GM19043 (cell line): ENCODE data around the gene SSR4.
A peak's percentile ranks its signal among the peaks of the same experiment; 100 is the strongest.
"Not testable (repeated sequence)": the region's sequence is repeated elsewhere in the genome, so short reads cannot be mapped to it uniquely, and the experiment has no call there.

Experiments used
- ATAC-seq: cut with Tn5 transposase; IDR thresholded peaks from one replicate; pipeline ENCODE4 v1.9.1; 2021; ENCODE audit warnings: low read depth; ENCODE audit not compliant: unreplicated experiment

The SSR4 gene

DNA sequence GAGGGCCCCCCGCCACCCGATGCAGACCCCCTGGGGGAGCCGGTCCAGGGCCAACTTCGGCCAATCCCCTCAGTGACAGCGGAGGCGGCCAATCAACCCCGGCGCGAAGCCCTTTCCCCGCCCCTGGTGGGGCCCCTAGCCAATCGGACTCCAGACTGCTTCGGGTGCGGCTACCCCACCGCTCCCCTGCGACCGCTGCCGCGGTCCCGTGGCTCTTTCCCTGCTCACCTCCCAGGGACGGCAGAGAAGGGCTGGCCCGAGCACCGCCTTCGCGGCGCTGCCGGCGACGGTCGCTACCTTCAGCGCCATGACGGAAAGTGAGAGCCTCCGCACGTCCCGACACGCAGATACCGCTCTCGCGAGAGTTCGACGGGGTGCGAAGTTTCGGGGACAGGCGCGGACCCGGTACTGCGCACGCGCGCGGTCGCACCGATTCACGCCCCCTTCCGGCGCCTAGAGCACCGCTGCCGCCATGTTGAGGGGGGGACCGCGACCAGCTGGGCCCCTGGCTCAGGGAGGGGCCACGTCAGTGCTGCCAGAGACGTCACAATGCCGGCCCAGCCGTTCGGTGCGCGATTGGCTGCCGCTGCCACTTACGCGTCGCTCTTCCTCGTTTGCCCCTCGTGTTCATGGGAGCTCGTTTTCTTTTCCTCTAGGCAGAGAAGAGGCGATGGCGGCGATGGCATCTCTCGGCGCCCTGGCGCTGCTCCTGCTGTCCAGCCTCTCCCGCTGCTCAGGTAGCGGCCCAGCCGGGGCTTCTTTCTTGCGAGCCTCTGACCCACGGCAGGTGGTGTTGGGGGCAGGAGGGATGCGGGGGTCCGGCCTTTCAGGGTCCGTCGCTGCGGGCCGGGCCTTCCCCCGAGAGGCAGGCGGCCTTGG is at the start of gene SSR4, which contains the start of gene IDH3G:
SSR4 (plus strand) TSS at position 651 of the 879 bp plus-strand sequence; CDS start at position 671, 20 bp downstream.
IDH3G (minus strand) TSS at position 358 of the 879 bp plus-strand sequence; CDS start at position 309, 49 bp downstream.
- ATAC-seq = peak; percentile 85

DNA sequence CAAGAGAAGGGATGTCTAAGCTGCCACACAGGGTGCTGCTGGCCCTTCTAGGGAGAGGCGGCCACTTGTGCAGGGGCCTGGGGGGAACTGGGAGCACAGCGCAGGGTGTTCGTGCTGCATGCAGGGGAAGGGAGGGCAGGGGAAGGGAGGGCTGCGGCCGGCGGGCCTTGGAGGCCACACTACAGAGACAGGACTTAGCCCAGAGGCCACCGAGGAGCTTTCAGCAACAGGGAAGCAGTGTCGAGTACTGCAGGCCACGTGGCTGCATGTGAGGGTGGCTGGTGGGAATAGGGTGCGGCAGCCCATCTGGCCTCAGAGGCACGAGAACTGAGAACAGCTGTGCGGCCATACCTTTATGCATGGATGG is 49.4 kb upstream of the SSR4 start:
- ATAC-seq = not testable (repeated sequence)

DNA sequence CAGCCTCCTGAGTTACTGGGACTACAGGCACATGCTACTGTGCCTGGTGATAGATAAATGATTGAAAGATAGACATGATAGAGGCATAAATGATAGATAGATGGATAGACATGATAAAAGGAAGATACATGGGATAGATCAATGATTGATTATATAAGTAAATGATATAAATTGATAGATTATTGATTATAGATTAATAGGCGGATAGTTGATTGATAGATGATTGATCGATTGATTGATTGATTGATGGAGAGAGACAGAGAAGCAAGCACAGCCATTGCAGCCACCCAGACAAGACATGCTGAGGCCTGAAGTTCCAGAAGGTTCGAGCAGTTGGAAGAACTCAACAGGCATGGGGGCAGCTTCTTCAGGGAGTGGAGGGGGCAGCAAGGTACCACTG is 48.1 kb upstream of the SSR4 start:
- no peak for ATAC-seq

DNA sequence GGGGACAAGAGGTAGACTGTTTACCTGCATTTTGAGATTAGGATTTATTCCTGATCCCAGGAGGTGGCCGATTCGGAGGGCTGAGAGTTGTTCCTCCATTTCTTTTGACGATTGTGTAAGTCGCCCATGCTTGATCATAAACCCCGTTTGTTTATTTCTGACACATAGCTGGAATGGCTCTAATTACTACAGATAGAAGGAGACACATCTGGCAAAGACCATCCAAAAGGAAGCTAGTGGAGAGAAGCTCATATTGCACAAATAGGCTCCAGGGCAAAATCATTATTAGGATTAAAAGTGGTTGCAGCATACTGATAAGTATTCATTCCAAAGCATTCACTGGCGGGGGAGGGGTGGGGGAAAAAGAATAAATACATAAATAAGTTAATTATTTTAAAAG is 47.5 kb upstream of the SSR4 start:
- not testable (repeated sequence) for ATAC-seq

DNA sequence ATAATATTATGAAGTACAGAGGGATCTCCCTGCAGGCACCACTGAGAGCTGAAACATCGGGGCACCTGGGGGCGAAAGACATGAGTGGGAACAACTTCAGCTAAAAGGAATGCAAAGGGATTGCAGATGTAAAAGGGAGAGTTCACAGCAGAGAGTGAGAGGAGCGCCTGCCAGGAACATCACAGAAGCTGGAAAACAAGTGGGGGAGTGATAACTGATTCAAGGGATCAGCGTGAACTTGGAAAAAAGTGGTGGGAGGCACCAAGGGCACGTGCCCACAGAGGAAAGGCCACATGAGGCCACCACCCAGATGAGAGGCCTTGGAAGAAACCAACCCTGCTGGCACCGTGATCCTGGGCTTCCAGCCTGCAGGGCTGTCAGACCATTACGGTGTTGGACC is 45.5 kb upstream of the SSR4 start:
- not testable (repeated sequence) for ATAC-seq

DNA sequence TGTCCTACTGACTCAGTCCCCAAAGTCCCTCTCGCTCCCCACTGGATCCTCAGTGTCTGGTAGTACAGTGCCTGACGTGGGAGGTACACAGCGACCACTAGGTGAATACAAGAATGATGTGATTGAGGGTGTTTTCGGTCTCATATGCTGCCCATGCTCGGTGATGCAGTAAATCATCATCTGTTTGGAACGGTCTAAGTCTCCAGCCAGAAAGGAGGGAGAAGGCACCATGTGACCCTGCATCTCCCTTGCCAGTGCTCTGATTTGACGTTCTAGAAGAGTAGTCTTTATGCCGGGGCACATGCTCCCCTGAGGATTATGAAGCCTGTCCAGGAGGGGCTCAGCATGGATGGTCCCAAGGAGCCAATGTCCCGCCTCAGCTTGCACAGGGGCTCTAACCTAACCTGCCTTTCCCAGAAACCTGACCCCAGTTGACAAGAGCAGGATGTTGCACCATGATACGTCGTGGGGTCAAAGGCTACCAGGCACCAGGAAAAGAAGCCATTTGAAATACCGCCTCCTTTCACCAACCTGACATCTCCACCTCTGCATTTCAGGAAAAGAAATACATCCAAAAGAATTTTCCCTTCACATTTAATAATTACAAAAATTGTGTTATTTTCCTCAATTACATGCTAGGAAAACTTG is 44.2 kb upstream of the SSR4 start:
- ATAC-seq = no peak

DNA sequence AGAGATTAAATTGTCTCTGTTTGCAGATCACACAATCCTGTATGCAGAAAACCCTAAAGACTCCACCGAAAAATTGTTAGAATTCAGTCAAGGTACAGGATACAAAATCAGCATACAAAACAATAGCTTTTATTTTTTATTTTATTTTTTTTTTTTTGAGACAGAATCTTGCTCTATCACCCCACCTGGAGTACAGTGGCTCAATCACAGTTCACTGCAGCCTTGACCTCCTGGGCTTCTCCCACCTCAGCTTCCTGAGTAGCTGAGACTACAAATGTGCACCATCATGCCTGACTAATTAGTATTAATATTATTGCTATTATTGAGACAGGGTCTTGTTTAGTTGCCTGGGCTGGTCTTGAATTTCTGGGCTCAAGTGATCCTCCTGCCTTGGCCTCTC is 39.3 kb upstream of the SSR4 start:
- ATAC-seq = no peak

DNA sequence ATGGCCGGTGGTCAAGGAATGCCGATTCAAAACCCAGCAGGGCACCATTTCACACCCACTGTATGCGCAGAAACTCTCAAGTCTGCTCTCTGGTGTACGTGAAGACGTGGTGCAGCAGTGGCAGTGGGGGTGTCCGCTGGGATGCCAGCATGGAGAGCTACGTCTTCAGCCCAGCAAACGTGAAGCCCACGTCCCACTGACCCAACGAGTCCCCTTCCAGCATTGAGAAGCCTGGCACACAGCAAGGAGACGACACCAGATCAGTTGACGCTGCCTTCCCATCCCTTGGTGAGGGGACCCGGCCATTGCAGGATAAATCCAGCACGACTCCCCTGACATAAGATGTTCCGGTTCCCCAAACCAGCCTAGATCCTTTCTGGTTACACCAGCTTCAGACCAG is 32.6 kb upstream of the SSR4 start:
- no peak for ATAC-seq

DNA sequence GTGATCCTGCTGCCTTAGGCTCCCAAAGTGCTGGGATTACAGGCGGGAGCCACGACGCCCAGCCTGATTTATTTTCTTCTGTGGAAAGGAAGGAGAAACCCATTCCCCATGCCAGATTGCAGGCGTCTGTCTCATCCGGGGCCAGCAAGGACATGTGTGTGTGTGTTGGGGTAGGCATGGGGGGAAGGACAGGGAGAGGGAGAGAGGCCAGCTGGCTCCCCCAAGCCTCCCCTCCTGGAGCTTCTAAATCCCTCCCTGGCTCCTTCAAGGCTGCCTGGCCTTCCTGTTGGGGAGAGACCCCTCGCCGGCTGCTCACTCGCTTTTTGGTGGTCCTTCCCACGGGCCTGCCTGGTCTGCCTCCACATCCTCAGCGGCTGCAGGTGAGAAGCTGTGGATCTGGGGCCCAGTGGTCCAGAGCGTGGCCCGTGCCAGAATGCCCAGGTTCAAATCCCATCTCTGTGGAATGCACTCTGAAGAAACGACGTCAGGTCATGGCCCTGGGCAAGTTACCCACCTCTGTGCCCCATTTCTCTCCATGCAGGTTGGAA is 31.8 kb upstream of the SSR4 start:
- ATAC-seq = no peak

DNA sequence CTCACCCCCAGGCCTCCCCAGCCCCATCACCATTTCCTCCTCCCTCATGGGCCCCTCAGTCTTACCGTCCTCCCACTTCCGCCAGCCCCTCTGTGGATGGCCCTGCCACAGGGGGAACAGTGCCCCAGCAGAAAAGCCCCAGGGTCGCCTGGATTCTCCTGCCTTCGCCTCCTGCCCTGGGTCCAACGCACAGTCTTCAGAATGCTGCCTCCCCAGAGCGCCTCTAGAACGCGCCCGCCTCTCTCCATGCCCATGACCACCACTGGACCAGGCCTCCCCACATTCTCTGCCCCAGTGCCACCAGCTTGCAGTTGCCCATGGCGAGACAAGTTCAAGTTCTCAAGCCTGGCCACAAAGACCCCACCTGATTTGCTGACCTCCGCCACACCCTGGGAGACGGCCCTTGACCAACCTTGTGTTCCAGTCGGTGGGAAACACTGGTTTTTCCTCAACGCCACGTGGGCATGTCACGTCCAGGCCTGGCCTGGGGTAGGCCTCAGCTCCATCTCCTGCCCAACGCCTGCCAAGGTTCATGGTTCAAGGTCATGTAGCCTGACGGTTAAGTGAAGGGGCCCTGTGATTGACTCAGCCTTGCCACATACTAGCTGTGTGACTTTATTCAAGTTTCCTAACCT is 31.1 kb upstream of the SSR4 start:
- no peak for ATAC-seq

DNA sequence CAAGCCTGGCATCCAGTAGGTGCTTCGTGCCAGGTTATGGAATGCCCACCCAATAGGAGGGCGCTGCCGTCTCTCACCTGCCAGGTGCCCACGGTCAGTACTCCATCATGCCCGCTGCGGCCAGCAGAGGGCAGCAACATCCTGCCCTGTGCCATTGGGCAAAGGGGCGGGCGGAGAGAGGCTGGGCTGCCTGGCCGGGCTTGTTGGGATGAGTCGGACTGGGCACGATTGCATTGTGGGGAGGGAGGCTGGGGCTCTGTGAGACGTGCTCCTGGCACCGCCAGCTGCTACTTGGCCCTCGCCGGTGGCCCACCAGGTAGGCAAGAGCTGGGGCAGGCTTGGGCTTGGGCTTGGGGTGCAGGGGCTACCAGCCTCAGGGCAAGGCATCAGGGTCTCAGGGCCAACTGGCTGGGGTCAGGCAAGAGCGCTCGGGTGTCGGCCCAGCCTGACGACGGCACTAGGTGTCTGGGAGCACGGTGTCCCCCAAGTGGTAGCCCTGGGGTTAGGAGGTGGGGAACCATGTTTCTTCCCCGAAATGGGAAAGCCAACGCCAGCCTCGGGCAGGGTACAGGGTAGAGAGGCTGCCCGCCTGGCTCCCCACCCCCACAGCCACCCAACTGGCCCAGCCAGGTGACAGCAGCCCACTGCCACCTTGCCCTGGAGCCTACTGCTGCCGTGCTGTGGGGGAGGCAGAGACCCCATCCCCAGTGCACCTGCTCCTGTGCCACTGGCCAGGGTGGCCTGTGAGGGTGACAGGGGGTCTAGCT is 30.3 kb upstream of the SSR4 start, which contains the start of gene PLXNB3:
PLXNB3 (plus strand) TSS at position 261 of the 767 bp plus-strand sequence. CDS start 1,287 bp downstream, outside the sequence.
- no peak for ATAC-seq

DNA sequence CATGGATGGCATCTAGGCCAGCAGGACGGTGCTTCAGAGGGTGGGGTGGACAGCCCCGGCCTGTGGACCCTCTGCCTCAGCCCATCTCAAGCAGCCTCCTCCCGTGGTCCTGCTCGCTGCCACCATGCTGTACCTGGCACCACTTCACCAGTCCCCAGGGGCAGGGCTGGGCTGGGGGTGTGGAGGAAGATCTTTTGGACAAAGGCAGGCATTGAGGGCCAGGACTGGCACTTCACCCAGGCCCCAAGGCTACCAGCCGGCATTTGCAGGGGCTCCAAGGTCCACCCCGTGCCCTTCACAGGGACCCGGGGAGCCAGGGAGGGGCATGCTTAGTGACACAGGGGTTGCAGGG is 29.7 kb upstream of the SSR4 start:
- no peak for ATAC-seq

DNA sequence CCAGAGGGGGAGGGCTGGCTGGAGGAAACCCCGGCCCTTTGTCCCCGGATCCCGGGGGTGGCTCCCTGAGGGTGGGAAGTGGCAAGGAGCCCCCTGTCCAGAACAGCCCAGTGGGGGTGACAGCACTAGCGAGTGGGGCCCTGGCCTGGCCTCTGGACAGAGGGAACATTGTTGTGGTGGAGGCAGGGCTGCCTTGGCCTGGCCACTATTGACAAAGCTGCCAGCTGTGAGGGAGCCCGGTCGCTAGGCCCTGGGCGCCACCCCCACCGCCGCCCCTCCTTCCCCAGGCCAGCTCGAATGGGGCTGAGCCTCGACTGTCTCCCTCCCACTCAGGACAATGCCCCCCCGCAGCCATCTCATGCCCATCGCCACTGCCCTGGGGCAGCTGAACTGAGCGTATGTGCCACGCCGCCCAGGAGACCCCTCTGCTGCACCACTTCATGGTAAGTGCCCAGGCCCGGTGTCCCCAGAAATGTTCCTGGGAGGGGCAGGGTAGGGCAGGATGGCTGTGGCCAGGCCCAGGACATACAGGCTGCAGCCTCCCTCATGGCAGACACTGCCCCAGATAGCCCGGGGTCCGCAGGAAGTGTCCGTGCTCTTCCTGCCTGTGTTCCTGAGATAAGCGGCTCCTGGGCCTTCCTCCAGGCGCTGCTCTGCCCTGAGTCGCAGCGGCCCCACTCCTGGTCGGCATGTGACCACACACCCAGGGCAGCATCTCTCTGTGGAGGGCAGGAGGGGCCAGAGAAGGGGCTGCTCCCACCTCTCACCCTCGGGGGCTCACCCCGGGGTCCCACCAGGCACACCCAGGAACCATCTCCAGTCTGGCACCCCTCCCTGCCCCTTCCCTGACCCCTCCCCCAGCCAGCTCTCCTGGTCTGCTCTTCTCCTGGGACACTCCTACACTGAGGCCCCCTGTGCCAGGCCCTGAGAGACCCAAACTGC is 29.1 kb upstream of the SSR4 start:
- no peak for ATAC-seq

DNA sequence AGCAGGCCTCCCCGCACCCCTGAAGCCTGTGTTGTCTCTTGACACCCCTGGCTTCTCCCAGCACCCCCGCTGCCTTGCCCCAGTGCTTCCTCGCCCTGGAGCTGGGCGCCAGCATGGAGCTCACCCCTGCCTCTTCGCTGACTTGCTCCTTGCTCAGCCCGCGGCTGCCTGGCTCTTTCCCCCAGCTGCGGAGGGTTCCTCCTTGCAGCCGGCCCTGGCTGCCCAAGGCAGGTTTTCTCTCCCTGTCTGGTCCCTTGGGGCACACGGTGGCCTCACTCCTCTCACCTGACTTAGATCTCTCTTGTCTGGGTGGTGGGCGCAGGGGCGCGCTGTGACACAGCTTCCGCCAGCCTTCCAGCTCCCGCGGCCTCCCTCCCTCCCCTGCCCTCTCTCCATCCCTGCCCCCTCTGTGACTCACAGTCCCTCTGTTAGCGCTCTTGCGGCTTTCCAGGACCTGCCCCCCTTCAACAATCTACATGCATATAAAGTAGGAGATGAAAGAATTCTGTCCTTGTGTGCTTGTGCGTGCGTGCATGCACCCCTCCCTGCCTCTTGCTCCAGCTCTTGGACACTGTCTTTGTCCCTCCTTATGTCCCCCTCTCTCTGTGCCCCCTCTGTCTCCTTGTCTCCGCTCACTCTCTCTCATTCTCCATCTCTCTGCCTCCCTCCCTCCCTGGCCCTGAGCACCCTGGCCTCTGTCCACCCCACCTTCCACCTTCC is 28.2 kb upstream of the SSR4 start:
- no peak for ATAC-seq

DNA sequence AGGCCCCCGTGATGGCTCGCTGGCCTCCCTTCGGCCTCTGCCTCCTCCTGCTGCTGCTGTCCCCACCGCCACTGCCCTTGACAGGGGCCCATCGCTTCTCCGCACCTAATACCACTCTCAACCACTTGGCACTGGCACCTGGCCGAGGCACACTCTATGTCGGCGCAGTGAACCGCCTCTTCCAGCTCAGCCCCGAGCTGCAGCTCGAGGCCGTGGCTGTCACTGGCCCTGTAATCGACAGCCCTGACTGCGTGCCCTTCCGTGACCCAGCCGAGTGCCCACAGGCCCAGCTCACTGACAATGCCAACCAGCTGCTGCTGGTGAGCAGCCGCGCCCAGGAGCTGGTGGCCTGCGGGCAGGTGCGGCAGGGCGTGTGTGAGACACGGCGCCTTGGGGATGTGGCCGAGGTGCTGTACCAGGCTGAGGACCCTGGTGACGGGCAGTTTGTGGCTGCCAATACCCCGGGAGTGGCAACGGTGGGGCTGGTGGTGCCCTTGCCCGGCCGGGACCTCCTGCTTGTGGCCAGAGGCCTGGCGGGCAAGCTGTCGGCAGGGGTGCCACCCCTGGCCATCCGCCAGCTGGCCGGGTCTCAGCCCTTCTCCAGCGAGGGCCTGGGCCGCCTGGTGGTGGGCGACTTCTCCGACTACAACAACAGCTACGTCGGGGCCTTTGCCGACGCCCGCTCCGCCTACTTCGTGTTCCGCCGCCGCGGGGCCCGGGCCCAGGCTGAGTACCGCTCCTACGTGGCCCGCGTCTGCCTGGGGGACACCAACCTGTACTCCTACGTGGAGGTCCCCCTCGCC is 27.4 kb upstream of the SSR4 start:
- ATAC-seq = no peak

DNA sequence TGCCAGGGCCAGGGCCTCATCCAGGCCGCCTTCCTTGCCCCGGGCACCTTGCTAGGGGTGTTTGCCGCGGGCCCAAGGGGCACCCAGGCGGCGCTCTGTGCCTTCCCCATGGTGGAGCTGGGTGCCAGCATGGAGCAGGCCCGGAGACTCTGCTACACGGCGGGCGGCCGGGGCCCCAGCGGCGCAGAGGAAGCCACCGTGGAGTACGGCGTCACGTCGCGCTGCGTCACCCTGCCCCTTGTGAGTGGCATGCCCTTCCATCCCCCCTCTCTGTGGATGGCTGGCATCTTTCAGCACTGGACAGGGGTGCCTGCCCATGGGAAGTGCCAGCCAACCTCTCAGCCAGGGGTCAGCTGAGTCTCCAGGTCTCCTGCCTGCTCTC is 26.8 kb upstream of the SSR4 start:
- no peak for ATAC-seq

DNA sequence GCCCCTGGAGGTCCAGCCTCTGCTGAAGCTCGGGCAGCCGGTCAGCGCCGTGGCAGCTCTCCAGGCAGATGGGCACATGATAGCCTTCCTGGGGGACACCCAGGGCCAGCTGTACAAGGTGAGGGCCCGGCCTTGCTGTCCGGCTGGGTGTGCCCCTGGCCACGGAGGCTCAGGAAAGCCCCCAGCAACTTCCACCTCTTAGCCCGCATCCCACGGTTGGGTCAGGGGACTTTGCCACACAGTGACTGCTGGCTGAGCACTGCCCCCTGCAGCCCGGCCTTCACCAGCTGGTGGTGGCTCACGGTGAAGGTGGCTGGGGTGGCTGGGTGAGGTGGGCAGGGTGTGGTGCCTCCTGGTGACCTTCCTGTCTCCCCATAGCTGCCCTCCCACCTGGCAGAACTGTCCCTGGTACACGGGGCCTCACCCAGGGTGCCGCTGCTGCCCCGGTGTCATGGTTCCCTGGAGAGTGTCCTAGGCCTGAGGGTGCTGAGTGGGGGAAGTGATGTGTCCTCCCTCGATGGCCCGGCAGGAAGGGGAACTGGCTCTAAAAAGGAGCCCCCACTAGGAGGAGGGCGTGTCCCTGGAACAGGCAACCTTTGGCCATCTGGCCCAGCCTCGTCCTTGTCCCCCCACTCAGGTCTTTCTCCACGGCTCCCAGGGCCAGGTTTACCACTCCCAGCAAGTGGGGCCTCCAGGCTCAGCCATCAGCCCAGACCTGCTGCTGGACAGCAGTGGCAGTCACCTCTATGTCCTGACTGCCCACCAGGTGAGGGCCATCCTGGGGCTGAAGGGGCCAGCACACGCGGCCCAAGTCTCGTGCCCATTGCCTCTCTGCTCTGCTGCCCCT is 25.9 kb upstream of the SSR4 start:
- ATAC-seq = no peak
